GM18520 (cell line): ENCODE results near the gene RIF1.

ENCODE experiments used
- ATAC-seq: cut with Tn5 transposase; IDR thresholded peaks from one replicate; pipeline ENCODE4 v1.9.1; 2021; ENCODE audit not compliant: unreplicated experiment

RIF1 gene, protein sequence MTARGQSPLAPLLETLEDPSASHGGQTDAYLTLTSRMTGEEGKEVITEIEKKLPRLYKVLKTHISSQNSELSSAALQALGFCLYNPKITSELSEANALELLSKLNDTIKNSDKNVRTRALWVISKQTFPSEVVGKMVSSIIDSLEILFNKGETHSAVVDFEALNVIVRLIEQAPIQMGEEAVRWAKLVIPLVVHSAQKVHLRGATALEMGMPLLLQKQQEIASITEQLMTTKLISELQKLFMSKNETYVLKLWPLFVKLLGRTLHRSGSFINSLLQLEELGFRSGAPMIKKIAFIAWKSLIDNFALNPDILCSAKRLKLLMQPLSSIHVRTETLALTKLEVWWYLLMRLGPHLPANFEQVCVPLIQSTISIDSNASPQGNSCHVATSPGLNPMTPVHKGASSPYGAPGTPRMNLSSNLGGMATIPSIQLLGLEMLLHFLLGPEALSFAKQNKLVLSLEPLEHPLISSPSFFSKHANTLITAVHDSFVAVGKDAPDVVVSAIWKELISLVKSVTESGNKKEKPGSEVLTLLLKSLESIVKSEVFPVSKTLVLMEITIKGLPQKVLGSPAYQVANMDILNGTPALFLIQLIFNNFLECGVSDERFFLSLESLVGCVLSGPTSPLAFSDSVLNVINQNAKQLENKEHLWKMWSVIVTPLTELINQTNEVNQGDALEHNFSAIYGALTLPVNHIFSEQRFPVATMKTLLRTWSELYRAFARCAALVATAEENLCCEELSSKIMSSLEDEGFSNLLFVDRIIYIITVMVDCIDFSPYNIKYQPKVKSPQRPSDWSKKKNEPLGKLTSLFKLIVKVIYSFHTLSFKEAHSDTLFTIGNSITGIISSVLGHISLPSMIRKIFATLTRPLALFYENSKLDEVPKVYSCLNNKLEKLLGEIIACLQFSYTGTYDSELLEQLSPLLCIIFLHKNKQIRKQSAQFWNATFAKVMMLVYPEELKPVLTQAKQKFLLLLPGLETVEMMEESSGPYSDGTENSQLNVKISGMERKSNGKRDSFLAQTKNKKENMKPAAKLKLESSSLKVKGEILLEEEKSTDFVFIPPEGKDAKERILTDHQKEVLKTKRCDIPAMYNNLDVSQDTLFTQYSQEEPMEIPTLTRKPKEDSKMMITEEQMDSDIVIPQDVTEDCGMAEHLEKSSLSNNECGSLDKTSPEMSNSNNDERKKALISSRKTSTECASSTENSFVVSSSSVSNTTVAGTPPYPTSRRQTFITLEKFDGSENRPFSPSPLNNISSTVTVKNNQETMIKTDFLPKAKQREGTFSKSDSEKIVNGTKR (N-terminal part only)

DNA sequence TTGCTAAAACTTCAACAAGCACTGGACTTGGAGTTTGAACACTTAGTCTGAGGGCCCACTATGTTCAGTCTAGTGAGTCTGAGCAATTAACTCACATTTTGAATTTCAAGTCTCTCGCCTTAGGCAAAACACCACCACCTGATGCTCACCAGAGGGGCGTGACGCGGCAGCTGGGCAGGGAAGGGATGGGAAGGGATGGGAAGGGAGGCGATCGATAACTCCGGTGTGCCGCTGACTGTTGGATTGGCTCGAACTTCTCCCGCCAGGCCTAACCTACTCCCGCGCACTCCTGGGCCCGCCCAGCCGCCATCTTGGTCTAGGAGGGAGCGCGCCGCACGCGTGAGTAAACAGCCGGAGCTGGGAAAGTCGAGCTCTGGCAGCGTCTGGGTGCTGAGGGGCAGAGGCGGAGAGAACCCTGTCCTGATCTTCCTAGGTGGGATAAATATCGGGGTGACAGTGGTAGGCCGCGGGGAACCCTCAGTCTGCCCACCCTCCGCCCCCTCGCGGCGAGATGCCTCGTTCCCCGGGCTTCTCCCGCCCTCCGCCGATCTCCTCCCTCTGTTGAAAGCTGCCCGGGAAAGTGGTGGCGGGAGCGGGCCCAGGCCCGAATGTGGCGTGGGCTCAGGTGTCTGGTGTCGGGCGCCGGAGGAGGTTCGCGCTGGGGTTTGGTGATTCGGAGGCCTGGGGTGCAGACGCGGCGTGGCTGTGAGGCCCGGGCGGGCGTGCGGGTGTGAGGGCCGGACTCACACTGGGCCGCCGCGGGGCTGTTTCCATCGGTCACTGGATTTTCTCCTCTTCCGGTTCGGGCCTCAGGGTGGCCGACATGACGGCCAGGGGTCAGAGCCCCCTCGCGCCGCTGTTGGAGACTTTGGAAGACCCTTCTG, at the start of gene RIF1:
Gene RIF1, plus strand, starts transcription at position 302 of the 884 bp plus-strand sequence. Its CDS starts 522 bp downstream, at position 824.
- ATAC-seq, result peak; percentile 88

DNA sequence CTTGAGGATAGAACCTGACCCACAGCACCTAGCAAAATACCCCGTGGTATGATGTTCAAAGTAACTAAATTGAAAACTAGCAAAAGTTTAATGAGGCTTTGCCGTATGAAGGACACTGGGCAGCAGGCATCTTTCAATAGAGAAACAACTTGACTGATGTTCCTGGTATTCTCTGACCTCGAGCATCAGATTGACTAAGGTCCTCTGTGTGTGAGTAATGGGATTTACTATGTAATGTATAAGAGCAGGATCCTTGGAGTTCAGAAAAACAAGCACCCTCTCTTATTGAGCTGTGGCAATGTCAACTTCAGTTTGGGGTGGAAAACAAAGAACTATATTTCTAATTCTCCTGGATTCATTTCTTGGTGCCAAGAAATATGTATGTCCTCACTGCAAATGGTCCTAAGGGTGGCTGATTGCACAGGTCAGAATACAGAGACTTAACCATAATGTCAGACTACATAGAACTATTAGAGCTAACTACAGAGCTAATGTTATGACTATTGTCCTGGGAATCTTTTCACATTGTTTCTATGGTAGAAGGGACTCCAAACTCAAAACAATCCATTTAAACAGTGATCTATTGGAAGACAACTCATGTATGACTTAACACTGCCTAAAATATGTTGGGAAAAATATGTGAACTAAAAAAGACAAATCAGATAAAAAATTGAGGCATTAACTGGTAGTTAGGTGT, 47.9 kb upstream of the RIF1 start:
- no peak for ATAC-seq

DNA sequence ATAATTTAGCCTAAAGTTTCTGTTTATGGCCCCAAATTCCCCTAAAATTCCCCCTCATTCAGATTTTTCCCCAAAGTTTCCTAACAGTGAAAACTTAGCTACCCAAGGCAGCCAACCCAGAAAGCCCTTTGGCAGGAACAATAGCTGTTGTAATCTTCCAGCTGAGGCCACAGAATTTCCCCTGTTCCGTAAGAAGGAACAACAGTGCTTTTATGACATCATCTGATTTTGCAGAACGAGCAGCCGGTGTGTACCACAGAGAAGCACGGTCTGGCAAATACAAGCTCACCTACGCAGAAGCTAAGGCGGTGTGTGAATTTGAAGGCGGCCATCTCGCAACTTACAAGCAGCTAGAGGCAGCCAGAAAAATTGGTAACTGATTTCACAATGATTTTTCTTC, 46.0 kb upstream of the RIF1 start:
- no peak for ATAC-seq

DNA sequence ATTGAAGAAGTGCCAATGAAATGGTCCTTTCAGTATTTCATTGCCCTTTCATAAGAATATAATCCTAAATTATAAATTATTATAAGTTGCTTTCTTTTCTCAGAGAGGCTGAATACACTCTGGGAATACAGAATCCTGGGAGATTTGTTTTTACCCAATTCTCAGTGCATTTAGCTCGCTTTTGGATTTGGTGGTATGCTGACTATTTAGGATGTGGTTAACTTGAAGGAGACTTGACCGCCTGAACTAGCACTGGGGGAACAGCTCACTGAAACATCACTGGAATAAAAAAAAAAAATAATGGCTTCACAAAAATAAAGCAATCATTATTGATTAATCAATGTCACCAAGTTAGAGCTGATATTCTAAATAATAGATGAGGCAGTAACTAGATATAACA, 42.1 kb upstream of the RIF1 start:
- ATAC-seq, result no peak

DNA sequence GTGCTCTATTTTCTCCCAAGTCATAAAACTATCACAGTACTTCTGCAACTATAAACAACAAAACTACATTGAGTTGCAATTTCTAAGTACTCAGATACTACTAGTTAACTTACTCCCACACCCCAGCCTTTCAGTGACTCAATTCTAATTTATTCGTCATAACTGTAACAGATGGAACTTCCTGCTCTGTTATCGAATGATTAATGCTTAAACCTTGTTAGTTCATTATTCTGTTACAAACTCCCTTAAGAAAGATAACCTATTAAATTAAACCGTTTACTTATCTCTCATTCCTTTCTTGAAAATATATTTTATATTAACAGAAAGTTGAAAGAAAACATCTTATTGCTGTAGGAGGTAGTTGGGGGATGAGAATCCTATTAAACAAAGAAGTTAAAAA, 35.3 kb upstream of the RIF1 start:
- peak; percentile 95 for ATAC-seq

DNA sequence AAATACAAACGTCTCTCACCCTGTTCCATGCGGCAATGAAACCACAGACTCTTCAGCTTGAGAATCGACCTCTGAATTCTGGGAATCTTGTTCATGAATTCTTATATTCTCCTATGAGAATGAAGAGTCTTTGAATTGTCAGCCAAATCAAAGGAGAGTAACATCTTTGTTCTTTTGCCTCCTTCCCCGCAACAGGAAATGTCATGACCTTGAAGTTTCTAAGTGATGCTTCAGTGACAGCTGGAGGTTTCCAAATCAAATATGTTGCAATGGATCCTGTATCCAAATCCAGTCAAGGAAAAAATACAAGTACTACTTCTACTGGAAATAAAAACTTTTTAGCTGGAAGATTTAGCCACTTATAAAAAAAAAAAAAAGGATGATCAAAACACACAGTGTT, 30.5 kb upstream of the RIF1 start:
- ATAC-seq, result no peak

DNA sequence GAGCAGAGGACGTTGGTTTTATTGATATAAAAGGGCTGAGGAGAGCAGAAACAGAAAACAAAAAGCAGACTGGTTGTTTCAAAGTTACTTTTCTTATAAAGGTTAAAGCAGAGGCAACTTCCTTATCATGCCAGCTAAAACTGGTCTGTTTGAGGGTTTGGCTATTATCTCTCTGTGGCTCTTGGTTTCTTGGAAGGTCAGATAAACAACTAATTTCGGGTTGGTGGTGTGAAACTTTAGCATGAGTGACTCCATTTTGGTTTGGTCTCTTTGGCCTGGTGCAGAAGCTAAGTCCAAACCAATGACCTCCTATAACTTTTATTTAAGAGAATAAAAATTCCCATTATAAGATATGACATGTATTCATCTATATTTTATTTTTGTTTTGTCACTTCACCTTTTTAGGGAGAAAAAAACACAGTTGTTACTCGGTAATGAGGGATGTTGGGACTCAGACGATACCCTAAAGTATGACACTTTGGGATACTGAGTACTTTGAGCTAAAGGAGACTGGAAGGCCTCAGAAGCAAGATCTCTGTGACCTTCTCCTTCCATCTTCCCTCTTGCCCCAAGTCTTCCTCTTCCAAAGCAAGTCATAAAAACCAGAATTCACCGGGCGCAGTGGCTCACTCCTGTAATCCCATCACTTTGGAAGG, 29.0 kb upstream of the RIF1 start:
- ATAC-seq, result no peak

DNA sequence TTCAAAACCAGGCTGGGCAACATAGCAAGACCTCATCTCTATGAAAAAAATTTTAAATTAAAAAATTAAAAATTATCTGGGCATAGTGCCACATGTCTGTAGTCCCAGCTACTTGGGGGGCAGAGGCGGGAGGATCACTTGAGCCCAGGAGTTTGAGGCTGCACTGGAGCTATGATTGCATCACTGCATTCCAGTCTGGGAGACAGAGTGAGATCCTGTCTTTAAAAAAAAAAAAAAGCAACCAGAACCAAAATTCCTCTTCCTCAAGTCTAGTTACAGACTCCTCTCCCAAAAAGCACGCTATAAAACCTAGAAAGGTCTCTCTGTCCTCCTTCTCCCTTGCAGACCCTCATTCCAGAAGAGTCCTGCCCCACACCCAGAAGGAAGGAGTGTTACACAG, 28.4 kb upstream of the RIF1 start:
- ATAC-seq, result no peak

DNA sequence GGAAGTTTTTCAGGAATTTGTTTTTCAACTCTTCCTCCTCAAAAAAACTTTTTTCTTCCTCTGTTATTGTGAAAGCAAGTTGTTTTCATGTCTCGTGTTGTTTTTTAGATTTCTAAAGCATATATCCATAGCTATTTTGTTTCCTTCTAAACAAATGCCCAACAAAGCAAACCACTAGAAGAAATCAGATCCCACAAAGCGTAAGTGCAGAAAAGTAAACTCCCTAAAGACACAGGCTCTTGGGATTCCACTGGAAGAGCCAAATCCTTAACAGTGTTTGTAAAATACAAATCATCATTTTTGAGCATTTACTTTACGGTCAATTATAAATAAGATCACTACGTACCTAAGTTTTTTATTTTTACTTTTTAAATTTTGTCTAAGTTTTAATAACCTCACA, 21.7 kb upstream of the RIF1 start:
- no peak for ATAC-seq

DNA sequence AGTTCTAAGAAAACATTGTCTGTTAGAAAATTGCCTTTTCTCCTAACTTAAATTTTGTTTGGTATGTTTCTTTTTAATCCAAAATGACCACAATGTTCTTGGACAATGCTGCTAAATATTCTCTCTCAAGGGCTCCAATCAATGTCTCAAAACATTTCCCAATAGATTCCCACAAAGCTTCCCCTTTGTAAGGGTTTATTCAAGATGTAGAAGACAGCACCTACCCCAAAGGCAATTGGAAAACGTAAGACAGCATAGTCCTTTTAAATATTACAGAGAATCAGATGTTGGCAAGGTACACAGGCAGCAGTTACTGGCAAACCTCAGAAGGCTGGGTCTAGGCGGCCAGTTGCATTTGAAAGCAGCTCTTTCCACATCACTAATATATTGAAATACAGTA, 18.3 kb upstream of the RIF1 start:
- no peak for ATAC-seq

DNA sequence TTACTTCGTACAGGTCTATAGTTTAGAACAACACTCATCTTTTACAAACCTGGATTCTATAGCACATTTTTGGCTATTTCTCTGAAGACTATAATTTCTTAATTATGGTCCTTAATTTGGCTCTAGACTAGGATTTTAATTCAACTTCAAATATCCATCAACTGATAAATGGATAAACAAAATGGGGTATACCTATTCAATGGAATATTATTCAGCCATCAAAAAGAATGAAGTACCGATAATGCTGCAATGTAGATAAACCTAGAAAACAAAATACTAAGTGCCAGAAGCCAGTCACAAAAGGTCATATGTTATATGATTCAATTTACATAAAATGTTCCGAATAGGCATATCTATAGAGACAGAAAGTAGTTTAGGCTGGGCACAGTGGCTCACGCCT, 15.2 kb upstream of the RIF1 start:
- no peak for ATAC-seq

DNA sequence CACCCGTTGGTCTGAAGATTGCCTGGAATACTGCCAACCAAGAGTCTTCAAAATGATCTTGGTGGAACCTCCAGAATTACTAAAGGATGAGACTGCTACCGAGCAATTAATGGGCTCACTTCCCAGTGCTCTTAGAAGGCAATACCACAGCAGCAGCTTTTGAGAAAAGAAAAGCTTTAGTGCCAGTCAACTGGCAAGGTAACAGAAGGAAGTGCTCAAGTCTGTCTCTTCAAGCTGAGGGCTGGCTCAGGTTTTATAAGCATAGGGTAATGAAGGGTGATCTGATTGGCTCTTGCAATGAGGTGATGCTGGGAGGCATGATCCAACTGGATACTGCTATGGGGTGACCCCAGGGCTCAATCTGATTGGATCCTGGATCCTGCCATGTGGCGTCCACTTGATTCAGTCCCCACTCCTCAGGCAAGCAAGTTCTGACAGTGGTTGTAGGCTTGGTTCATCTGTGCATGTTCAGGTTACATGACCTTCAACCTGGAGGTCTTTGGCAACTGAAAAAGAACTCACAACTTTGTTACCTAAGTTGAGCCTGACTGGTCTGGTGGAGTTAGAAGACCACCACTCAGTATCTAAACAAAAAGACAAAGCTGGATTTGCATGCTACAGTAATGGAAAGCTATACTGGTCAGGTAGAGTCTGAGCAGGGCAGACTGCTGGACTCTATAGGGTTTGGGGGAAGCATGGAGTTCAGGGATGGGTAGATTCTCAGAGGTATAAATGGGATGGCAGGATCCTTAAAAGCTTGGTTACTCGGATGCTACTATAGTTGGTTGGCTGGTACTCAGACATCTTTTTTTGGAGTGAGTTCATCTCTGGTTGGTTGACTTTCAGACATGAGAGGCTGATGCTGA, 14.0 kb upstream of the RIF1 start:
- no peak for ATAC-seq

DNA sequence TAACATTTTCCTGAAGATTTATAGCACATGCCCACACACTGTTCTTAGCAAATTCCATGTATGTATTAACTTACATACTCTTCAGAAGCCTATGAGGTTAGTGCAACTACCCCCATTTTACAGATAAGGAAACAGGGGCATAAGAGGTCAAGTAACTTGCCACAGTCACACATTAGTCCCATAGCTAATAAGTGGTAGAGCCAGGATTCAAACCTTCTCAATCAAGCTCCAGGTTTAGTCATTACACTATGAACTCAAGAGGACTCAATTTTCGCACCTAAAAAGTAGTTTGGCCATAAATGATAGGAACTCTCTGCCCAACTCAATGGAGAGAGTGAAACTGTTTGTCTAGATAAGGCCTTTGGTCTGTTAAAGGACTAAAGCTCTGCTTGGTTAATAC, 9.7 kb upstream of the RIF1 start:
- no peak for ATAC-seq

DNA sequence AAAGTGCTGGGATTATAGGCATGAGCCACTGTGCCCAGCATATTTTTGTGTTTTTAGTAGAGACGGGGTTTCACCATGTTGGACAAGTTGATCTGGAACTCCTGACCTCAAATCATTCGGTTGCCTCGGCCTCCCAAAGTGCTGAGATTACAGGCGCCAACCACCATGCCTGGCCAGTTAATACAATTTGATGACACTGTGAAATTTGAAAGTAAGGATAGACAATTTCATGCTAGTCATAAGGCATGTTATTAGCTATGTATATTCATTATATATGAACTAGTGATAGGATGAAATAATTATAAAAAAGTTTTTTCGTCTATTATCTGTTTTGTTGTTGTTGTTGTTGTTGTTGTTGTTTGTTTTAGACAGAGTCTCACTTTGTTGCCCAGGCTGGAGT, 8.6 kb upstream of the RIF1 start:
- no peak for ATAC-seq

DNA sequence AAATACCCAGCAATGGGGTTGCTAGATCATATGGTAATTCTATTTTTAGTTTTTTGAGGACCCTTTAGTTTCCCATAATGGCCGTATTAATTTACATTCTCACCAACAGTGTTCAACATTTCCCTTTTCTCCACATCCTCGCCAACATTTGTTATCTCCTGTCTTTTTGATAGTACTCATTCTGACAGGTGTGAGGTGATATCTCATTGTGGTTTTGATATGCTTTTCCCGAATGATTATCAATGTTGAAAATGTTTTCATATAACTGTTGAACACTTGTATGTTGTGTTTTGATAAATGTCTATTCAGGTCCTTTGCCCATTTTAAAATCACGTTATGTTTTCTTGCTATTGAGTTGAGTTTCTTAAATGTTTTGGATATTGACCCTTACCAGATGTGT, 5.8 kb upstream of the RIF1 start:
- no peak for ATAC-seq

DNA sequence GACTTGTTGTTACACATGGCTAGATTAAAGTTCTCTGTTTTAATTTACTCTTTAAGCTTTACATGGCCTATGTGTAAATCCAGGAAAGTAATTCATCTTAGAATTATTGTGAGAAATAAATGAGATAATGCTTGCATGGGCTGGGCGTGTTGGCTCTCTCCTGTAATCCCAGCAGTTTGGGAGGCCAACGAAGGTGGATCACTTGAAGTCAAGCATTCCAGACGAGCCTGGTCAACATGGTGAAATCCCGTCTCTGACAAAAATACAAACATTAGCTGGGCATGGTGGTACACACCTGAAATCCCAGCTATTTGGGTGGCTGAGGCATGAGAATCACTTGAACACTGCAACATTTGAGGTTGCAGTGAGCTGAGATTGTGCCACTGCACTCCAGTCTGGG, 4.3 kb upstream of the RIF1 start:
- ATAC-seq, result no peak

DNA sequence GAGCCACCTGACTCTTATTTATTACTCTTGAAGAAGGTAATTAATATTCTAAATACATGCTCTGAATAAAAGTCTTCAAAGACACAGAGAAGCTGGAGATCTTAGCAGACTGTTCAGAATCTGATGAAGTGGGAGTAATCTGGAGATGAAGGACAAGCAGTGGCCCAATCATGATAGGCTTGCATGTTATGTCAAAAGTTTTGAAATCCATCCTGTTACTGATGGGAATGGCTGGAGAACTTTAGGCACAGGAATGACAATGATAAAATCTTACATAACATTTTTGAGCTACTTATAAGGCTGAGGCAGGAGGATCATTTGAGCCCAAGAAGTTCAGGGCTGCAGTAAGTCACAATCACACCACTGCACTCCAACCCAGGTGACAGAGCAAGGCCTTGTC, 2.4 kb upstream of the RIF1 start:
- no peak for ATAC-seq
